ENCODE measurements around the gene FAM98B.
"Not testable (repeated sequence)": the region's sequence is repeated elsewhere in the genome, so short reads cannot be mapped to it uniquely, and the experiment has no call there.

FAM98B gene

DNA sequence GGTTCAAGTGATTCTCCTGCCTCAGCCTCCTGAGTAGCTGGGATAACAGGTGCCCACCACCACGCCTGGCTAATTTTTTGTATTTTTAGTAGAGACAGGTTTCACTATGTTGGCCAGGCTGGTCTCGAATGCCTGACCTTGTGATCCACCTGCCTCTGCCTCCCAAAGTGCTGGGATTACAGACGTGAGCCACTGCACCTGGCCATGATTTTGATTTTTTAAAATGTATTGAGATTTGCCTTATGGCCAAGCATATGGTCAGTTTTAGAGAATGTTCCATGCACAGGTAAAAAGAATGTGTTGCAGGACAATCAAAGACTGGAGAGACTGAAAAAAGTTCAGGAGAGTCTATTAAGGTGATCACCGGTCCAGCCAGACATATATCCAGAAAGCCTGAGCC, 16.3 kb upstream of the FAM98B start:
- WGBS (ENCODE audit: extremely low coverage, insufficient coverage, low lambda C conversion rate), result no CpG with 5 or more reads among the region's 4 CpGs
- H3K27ac ChIP-seq (ENCODE audit: low read depth, low read length), result not testable (repeated sequence)

GRCh38 chr15:38438031-38438986, 15.6 kb upstream of the FAM98B start:
- Histone ChIP-seq H3K4ac (ENCODE audit: low read depth, low read length) (no peak overlapping the region), H3K79me2 (ENCODE audit: control insufficient read depth, insufficient read depth, low read length) (no peaks in the 10 kb centered on the region), H3K23ac (ENCODE audit: low read length) (no peak overlapping the region), H3K27me3 (ENCODE audit: insufficient read depth, low read length, poor library complexity) (no peaks in the 10 kb centered on the region), H3K4me2 (ENCODE audit: low read length) (no peak overlapping the region), H2BK120ac (ENCODE audit: low read depth, low read length) (no peak overlapping the region), H3K56ac (ENCODE audit: low read length) (no peak overlapping the region), H3K27ac (ENCODE audit: low read depth, low read length) (no peak overlapping the region), H3K4me3 (ENCODE audit: low read length) (no peak overlapping the region), H3K79me1 (ENCODE audit: low read length) (no peaks in the 10 kb centered on the region), H2AK5ac (ENCODE audit: low read length) (no peak overlapping the region), H4K5ac (ENCODE audit: low read length) (no peak overlapping the region), H4K8ac (ENCODE audit: low read depth, low read length) (no peak overlapping the region), H3K4me1 (ENCODE audit: control insufficient read depth, low read depth, low read length) (no peaks in the 10 kb centered on the region), H3K18ac (ENCODE audit: low read length) (no peak overlapping the region), H2BK15ac (replicated peaks; ENCODE audit: low read depth) (no peak overlapping the region), H3K9ac (ENCODE audit: low read length) (no peak overlapping the region), H3K36me3 (ENCODE audit: control insufficient read depth, insufficient read depth, low read length) (no peaks in the 10 kb centered on the region), H2BK5ac (ENCODE audit: low read length) (no peak overlapping the region)
- no peak for DNase-seq
- WGBS (ENCODE audit: extremely low coverage, insufficient coverage, low lambda C conversion rate), result no CpG with 5 or more reads among the region's 2 CpGs

More for the DNA sequence above, 16.3 kb upstream of the FAM98B start:
- not testable (repeated sequence) for H3K4me3 ChIP-seq (ENCODE audit: low read length); DNase-seq; H3K79me2 ChIP-seq (ENCODE audit: control insufficient read depth, insufficient read depth, low read length); H4K5ac ChIP-seq (ENCODE audit: low read length); H3K4me1 ChIP-seq (ENCODE audit: control insufficient read depth, low read depth, low read length); H3K23ac ChIP-seq (ENCODE audit: low read length); H4K8ac ChIP-seq (ENCODE audit: low read depth, low read length); H2AK5ac ChIP-seq (ENCODE audit: low read length); H2BK15ac ChIP-seq (replicated peaks; ENCODE audit: low read depth); H3K79me1 ChIP-seq (ENCODE audit: low read length); H3K27me3 ChIP-seq (ENCODE audit: insufficient read depth, low read length, poor library complexity); H3K36me3 ChIP-seq (ENCODE audit: control insufficient read depth, insufficient read depth, low read length); H3K4me2 ChIP-seq (ENCODE audit: low read length); H3K18ac ChIP-seq (ENCODE audit: low read length); H3K4ac ChIP-seq (ENCODE audit: low read depth, low read length); H3K9ac ChIP-seq (ENCODE audit: low read length); H2BK120ac ChIP-seq (ENCODE audit: low read depth, low read length); H2BK5ac ChIP-seq (ENCODE audit: low read length); H3K56ac ChIP-seq (ENCODE audit: low read length)

GRCh38 chr15:38440353-38441129, 13.4 kb upstream of the FAM98B start:
- no peak overlapping the region for H4K5ac ChIP-seq (ENCODE audit: low read length)
- no peak overlapping the region for H2BK5ac ChIP-seq (ENCODE audit: low read length)
- H3K4me3 ChIP-seq (ENCODE audit: low read length), result no peak overlapping the region
- H2AK5ac ChIP-seq (ENCODE audit: low read length), result no peak overlapping the region
- no peaks in the 10 kb centered on the region for H3K36me3 ChIP-seq (ENCODE audit: control insufficient read depth, insufficient read depth, low read length)
- H4K8ac ChIP-seq (ENCODE audit: low read depth, low read length), result no peak overlapping the region
- WGBS (ENCODE audit: extremely low coverage, insufficient coverage, low lambda C conversion rate), result no CpG with 5 or more reads among the region's 9 CpGs
- no peak overlapping the region for H2BK120ac ChIP-seq (ENCODE audit: low read depth, low read length)
- peak; percentile 85 for DNase-seq
- no peak overlapping the region for H3K4ac ChIP-seq (ENCODE audit: low read depth, low read length)
- no peaks in the 10 kb centered on the region for H3K4me1 ChIP-seq (ENCODE audit: control insufficient read depth, low read depth, low read length)
- H2BK15ac ChIP-seq (replicated peaks; ENCODE audit: low read depth), result no peak overlapping the region
- no peaks in the 10 kb centered on the region for H3K27me3 ChIP-seq (ENCODE audit: insufficient read depth, low read length, poor library complexity)
- H3K79me2 ChIP-seq (ENCODE audit: control insufficient read depth, insufficient read depth, low read length), result no peaks in the 10 kb centered on the region
- H3K4me2 ChIP-seq (ENCODE audit: low read length), result no peak overlapping the region
- H3K27ac ChIP-seq (ENCODE audit: low read depth, low read length), result no peak overlapping the region
- H3K9ac ChIP-seq (ENCODE audit: low read length), result no peak overlapping the region
- H3K79me1 ChIP-seq (ENCODE audit: low read length), result no peaks in the 10 kb centered on the region
- no peak overlapping the region for H3K56ac ChIP-seq (ENCODE audit: low read length)
- no peak overlapping the region for H3K18ac ChIP-seq (ENCODE audit: low read length)
- no peak overlapping the region for H3K23ac ChIP-seq (ENCODE audit: low read length)

DNA sequence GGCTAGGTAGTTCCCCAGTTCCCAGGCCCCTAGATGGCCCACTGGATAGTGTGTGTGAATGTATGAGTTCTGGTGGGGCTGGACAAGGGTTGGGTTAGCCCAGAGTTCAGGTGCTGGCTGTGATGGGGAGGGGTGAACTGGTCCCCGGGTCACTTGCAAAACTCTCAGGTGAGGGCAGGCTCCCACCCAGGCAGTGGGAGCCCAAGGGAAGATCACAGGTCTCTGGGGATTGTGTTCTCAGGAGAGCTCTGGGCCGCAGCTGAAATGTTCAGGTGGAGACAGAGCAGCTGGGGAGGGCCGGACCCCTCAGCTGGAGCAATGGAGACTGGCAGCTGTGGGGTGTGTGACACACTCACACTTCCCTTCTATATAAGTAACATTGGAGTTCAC, 12.8 kb upstream of the FAM98B start:
- WGBS (ENCODE audit: extremely low coverage, insufficient coverage, low lambda C conversion rate), result no CpG with 5 or more reads among the region's 3 CpGs
- H2BK15ac ChIP-seq (replicated peaks; ENCODE audit: low read depth), result no peak overlapping the region
- H4K8ac ChIP-seq (ENCODE audit: low read depth, low read length), result no peak overlapping the region

DNA sequence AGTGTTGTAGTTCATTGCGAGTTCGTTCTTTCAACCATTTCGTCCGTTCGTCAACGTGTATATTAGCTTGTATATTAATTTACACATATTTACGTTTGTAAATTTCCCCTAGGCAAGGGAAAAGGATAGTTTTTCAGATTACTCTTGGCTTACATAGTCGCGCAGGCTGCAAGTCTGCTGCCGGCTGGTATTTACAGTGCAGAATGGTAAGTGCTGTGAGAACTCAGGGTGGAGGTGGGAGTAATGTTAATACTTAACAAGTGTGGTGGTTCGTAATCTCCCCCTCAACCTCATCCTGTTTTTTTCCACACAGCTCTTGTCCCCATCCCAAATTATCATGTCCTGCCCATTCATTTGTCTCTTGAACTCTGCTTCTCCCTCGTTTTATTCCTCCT, 766 bp downstream of the FAM98B start:
- Histone ChIP-seq H3K4me2 (ENCODE audit: low read length) (peak overlapping the region; percentile 77), H2BK5ac (ENCODE audit: low read length) (no peak overlapping the region), H3K36me3 (ENCODE audit: control insufficient read depth, insufficient read depth, low read length) (no peaks in the 10 kb centered on the region), H3K18ac (ENCODE audit: low read length) (no peak overlapping the region), H2AK5ac (ENCODE audit: low read length) (no peak overlapping the region), H3K9ac (ENCODE audit: low read length) (peak overlapping the region; percentile 97), H2BK15ac (replicated peaks; ENCODE audit: low read depth) (no peak overlapping the region), H3K4me3 (ENCODE audit: low read length) (peak overlapping the region; percentile 96), H4K5ac (ENCODE audit: low read length) (no peak overlapping the region), H4K8ac (ENCODE audit: low read depth, low read length) (no peak overlapping the region), H3K4ac (ENCODE audit: low read depth, low read length) (no peak overlapping the region), H3K27ac (ENCODE audit: low read depth, low read length) (peak overlapping the region; percentile 97), H3K23ac (ENCODE audit: low read length) (no peak overlapping the region), H3K56ac (ENCODE audit: low read length) (peak overlapping the region; percentile 98), H3K4me1 (ENCODE audit: control insufficient read depth, low read depth, low read length) (no peaks in the 10 kb centered on the region), H3K79me1 (ENCODE audit: low read length) (peaks cover 19% of the 10 kb centered on the region), H3K27me3 (ENCODE audit: insufficient read depth, low read length, poor library complexity) (no peaks in the 10 kb centered on the region), H3K79me2 (ENCODE audit: control insufficient read depth, insufficient read depth, low read length) (peaks cover 42% of the 10 kb centered on the region), H2BK120ac (ENCODE audit: low read depth, low read length) (no peak overlapping the region)
- no peak for DNase-seq
- WGBS (ENCODE audit: extremely low coverage, insufficient coverage, low lambda C conversion rate), result no CpG with 5 or more reads among the region's 12 CpGs

More for the DNA sequence above, 12.8 kb upstream of the FAM98B start:
- no peak overlapping the region for H3K4me2 ChIP-seq (ENCODE audit: low read length)
- H3K27ac ChIP-seq (ENCODE audit: low read depth, low read length), result no peak overlapping the region
- H3K79me2 ChIP-seq (ENCODE audit: control insufficient read depth, insufficient read depth, low read length), result no peaks in the 10 kb centered on the region
- no peak overlapping the region for H2BK120ac ChIP-seq (ENCODE audit: low read depth, low read length)
- H3K27me3 ChIP-seq (ENCODE audit: insufficient read depth, low read length, poor library complexity), result no peaks in the 10 kb centered on the region
- no peak overlapping the region for H2BK5ac ChIP-seq (ENCODE audit: low read length)
- no peak overlapping the region for H3K23ac ChIP-seq (ENCODE audit: low read length)
- no peak overlapping the region for H3K18ac ChIP-seq (ENCODE audit: low read length)
- H3K4me1 ChIP-seq (ENCODE audit: control insufficient read depth, low read depth, low read length), result no peaks in the 10 kb centered on the region
- no peaks in the 10 kb centered on the region for H3K79me1 ChIP-seq (ENCODE audit: low read length)
- H4K5ac ChIP-seq (ENCODE audit: low read length), result no peak overlapping the region
- no peak overlapping the region for H2AK5ac ChIP-seq (ENCODE audit: low read length)
- no peak overlapping the region for H3K4me3 ChIP-seq (ENCODE audit: low read length)
- DNase-seq, result no peak
- no peaks in the 10 kb centered on the region for H3K36me3 ChIP-seq (ENCODE audit: control insufficient read depth, insufficient read depth, low read length)
- H3K56ac ChIP-seq (ENCODE audit: low read length), result no peak overlapping the region
- H3K4ac ChIP-seq (ENCODE audit: low read depth, low read length), result no peak overlapping the region
- no peak overlapping the region for H3K9ac ChIP-seq (ENCODE audit: low read length)

All from mesendoderm (in vitro differentiated cells).